CD4-positive, alpha-beta T cell treated with Interleukin-12 subunit alpha and Interleukin-12 subunit beta, for 1 hour (primary cell): ENCODE results near the gene EN2.
A peak's percentile ranks its signal among the peaks of the same experiment; 100 is the strongest.

ENCODE experiments used
- DNase-seq: peaks from one replicate; pipeline ENCODE4 v3.0.0-alpha.2; 2020

The EN2 gene

GRCh38 chr7:155458111-155458877 is at the start of gene EN2:
TSS of gene EN2 (plus strand) at chr7:155458129. CDS start at chr7:155458378, 249 bp downstream.
- no peak for DNase-seq

- DNase-seq: no peak
Measured at GRCh38 chr7:155408651-155409586, 49.0 kb upstream of the EN2 start.

- DNase-seq: no peak
Measured at GRCh38 chr7:155409980-155410379, 47.9 kb upstream of the EN2 start.

- no peak for DNase-seq
Measured at GRCh38 chr7:155410431-155410830, 47.5 kb upstream of the EN2 start.

GRCh38 chr7:155411718-155412415 is 46.1 kb upstream of the EN2 start:
- DNase-seq: no peak

GRCh38 chr7:155412416-155413253 is 45.3 kb upstream of the EN2 start:
- DNase-seq: peak; percentile 30

- no peak for DNase-seq
Measured at GRCh38 chr7:155414547-155415492, 43.1 kb upstream of the EN2 start.

- DNase-seq: no peak
Measured at GRCh38 chr7:155416646-155417380, 41.1 kb upstream of the EN2 start.

GRCh38 chr7:155418304-155418703 is 39.6 kb upstream of the EN2 start:
- DNase-seq: no peak

- DNase-seq: no peak
Measured at GRCh38 chr7:155418941-155419755, 38.8 kb upstream of the EN2 start.

GRCh38 chr7:155420116-155420515 is 37.8 kb upstream of the EN2 start:
- DNase-seq: no peak

GRCh38 chr7:155422151-155422550 is 35.8 kb upstream of the EN2 start:
- DNase-seq: no peak

GRCh38 chr7:155422599-155423336 is 35.2 kb upstream of the EN2 start:
- no peak for DNase-seq

- no peak for DNase-seq
Measured at GRCh38 chr7:155423337-155424285, 34.3 kb upstream of the EN2 start.

- no peak for DNase-seq
Measured at GRCh38 chr7:155424301-155425010, 33.5 kb upstream of the EN2 start.

- DNase-seq: no peak
Measured at GRCh38 chr7:155425011-155425340, 33.0 kb upstream of the EN2 start.

GRCh38 chr7:155425887-155426286 is 32.0 kb upstream of the EN2 start:
- DNase-seq: no peak
